Stimulated activated CD4-positive, alpha-beta T cell treated with anti-CD3 and anti-CD28 coated beads, TNF-alpha, amount 100 ng/mL, for 4 hours (primary cell): ENCODE measurements around the gene KRTAP10-5.

ENCODE experiments used
- DNase-seq, 3 experiments: peaks; one replicate each; pipeline ENCODE4 v3.0.0-alpha.2; 2020; ENCODE audit warnings: low read depth in 3 of 3

Gene KRTAP10-5

DNA sequence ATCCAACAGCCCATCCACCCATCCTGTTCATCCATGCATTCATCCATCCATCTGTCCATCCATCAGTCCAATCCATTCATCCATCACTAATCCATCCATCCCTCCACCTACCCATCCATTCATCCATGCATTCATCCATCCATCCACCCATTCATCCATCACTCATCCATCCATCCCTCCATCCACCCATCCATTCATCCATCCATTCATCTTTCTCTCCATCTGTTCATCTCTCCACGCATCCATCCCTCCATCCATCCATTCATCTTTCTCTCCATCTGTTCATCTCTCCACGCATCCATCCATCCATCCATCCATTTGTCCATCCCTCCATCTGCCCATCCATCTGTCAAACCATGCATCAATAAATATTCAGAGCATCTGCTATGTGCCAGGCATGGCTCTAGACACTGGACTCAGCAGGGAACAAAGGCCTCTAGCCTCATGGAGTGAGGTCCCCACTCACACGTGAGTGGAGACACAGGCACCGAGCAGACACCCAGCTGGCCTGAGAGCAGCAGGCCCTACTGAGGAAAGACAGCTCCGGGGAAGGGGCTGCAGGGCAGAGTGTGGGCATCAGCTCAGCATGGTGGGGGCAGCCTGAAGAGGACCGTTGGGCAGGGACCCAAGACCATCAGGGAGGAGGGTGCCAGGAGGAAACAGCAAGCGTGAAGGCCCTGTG is 50.0 kb downstream of the KRTAP10-5 start:
- no peak for DNase-seq

DNA sequence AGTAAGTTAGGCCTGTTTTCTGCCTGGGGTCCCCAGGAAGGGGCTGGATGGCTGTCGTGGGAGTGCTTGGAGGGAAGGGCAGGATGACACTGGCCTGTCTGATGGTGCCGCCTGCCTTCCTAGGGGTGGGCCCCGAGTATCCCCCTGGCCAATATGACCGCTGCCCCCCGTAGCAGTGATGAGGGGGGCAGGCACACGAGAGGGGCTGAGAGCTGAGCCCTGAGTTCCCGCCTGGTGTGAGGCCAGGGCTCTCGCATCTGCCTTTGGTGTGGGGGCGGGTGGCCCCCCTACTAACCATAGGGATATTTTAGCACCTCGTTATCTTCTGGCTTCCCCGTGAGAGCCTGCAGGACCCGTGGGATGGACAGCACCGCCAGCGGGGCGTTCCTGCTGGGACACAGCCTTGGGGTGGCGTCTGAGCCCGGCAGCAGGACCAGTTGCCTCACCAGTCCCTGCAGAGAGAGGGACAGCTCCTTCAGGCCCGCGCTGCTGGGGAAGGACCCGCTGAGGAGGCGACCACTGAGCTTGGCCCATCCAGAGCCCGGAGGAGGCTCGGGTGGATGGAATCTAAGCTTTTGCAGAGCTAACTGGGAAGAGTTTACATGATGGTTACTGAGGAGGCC is 50.8 kb downstream of the KRTAP10-5 start:
- no peak for DNase-seq
